Kidney glomerular epithelial cell (primary cell): Measurements from ENCODE around the gene ADGRD1.

Experiments used
- DNase-seq: peaks from one replicate; lab custom pipeline; 2025; lab: John Stamatoyannopoulos, UW

The ADGRD1 gene

GRCh38 chr12:131164096-131164872, 210.6 kb downstream of the ADGRD1 start:
- DNase-seq: no peak

GRCh38 chr12:131166717-131167116, 213.0 kb downstream of the ADGRD1 start:
- DNase-seq: no peak

GRCh38 chr12:131167334-131167733, 213.6 kb downstream of the ADGRD1 start:
- DNase-seq: no peak

- peak; percentile 6 for DNase-seq
Measured at GRCh38 chr12:131171029-131171428, 217.3 kb downstream of the ADGRD1 start.

GRCh38 chr12:131174901-131175300, 221.2 kb downstream of the ADGRD1 start:
- no peak for DNase-seq

- DNase-seq: no peak
Measured at GRCh38 chr12:131176266-131176665, 222.6 kb downstream of the ADGRD1 start.

- no peak for DNase-seq
Measured at GRCh38 chr12:131176926-131177325, 223.2 kb downstream of the ADGRD1 start.

- DNase-seq: no peak
Measured at GRCh38 chr12:131177599-131177998, 223.9 kb downstream of the ADGRD1 start.

- DNase-seq: no peak
Measured at GRCh38 chr12:131187602-131188001, 233.9 kb downstream of the ADGRD1 start.

- DNase-seq: no peak
Measured at GRCh38 chr12:131188131-131189050, 234.7 kb downstream of the ADGRD1 start.

- DNase-seq: no peak
Measured at GRCh38 chr12:131189781-131190180, 236.1 kb downstream of the ADGRD1 start.

- no peak for DNase-seq
Measured at GRCh38 chr12:131190965-131191364, 237.3 kb downstream of the ADGRD1 start.
